K562 (cell line): ENCODE data around the gene ADD2. TPM values are rescaled to one million over a fixed set of nuclear protein-coding genes. Genes with fewer than 3 reads are reported as not detected.

Experiments
- ATAC-seq: fragments of 200-7000 bp; cut with Tn5 transposase; 3 replicates; pipeline ENCODE4 v1.9.1; 2020; ENCODE audit warnings: moderate library complexity
- BruUV-seq: library from RNA; stranded (reverse); fragments of 400-500 nt; replicated peaks from 2 replicates; lab custom pipeline; 2021; lab: Mats Ljungman, UMichigan
- CTCF ChIA-PET: fragments of 300-600 bp; formaldehyde crosslinking; extraction: SDS; loops from one replicate; lab custom pipeline; 2021; ENCODE audit warnings: low intra/inter-chr PET ratio; lab: Yijun Ruan, JAX
- POLR2A ChIA-PET: fragments of 300-600, 350-650 bp; sonication (Branson Sonifier 250); formaldehyde crosslinking; extraction: SDS; loops from one replicate; lab custom pipeline; 2021; ENCODE audit warnings: antibody characterized with exemption, inconsistent platforms; lab: Yijun Ruan, JAX
- DNase-seq, 4 experiments: peaks; one replicate each; pipeline versions ENCODE4 v3.0.0 to v3.0.0-alpha.2; 2011 to 2018; ENCODE audit warnings: low spot score in 3 of 4, mixed read lengths in 3 of 4; ENCODE audit errors: extremely low read depth in 1 of 4
- FAIRE-seq: peaks from 2 replicates; lab custom pipeline; 2011; peaks lifted over from hg19 to GRCh38; lab: Jason Lieb, UNC
- H2AFZ ChIP-seq: 2 replicates; pipeline ENCODE4 v1.6.0; 2011; ENCODE audit warnings: low read depth, low read length, control low read depth, inconsistent platforms
- H3K27ac ChIP-seq: fragments of 200-600 bp; 3 replicates; pipeline ENCODE4 v1.8.0; 2011; ENCODE audit warnings: low read depth, mild to moderate bottlenecking, control low read depth, inconsistent platforms, low read length, moderate library complexity, mixed read lengths; ENCODE audit errors: extremely low read depth
- H3K27me3 ChIP-seq, 2 experiments: fragments of 300-600 bp in 1 of 2; 2 replicates in 1 of 2; 3 replicates in 1 of 2; pipeline versions ENCODE4 v1.6.0 to v1.8.0; 2011; ENCODE audit warnings: inconsistent platforms in 2 of 2, low read length in 2 of 2, mild to moderate bottlenecking in 1 of 2, mixed read lengths in 1 of 2, moderate library complexity in 1 of 2; ENCODE audit not compliant: control insufficient read depth in 2 of 2, insufficient read depth in 2 of 2
- H3K36me3 ChIP-seq: fragments of 300-600 bp; 3 replicates; pipeline ENCODE4 v1.8.0; 2011; ENCODE audit warnings: mild to moderate bottlenecking, low read length, inconsistent platforms; ENCODE audit not compliant: control insufficient read depth, insufficient read depth
- H3K4me1 ChIP-seq, 2 experiments: fragments of 200-600 bp in 1 of 2; replicated peaks in 1 of 2; 2 replicates in 1 of 2; 3 replicates in 1 of 2; pipeline versions ENCODE4 v1.5.1 to v1.8.0; 2011; ENCODE audit warnings: inconsistent platforms in 2 of 2, low read length in 2 of 2, mild to moderate bottlenecking in 1 of 2, mixed read lengths in 1 of 2, moderate library complexity in 1 of 2; ENCODE audit not compliant: control insufficient read depth in 2 of 2, insufficient read depth in 2 of 2
- H3K4me2 ChIP-seq: 2 replicates; pipeline ENCODE4 v1.6.1; 2011; ENCODE audit warnings: low read length, control low read depth, inconsistent platforms, mixed read lengths; ENCODE audit not compliant: insufficient read depth
- H3K4me3 ChIP-seq: fragments of 200-600 bp; sonication (generic), shearing (Covaris generic); 2 replicates; pipeline ENCODE4 v1.5.1; 2016; ENCODE audit warnings: control low read depth, inconsistent platforms
- H3K79me2 ChIP-seq: fragments of 200-600 bp; 3 replicates; pipeline ENCODE4 v1.8.0; 2011; ENCODE audit warnings: low read length, inconsistent platforms; ENCODE audit not compliant: control insufficient read depth, insufficient read depth
- H3K9ac ChIP-seq, 2 experiments: 2 replicates each; pipeline versions ENCODE4 v1.6.0 to v1.6.1; 2011; ENCODE audit warnings: low read depth in 2 of 2, low read length in 2 of 2, control low read depth in 1 of 2, inconsistent platforms in 1 of 2, mild to moderate bottlenecking in 1 of 2, mixed read lengths in 1 of 2; ENCODE audit not compliant: insufficient read depth in 1 of 2
- H3K9me1 ChIP-seq: one replicate; pipeline ENCODE4 v1.6.0; 2011; ENCODE audit warnings: inconsistent platforms, mild to moderate bottlenecking, low read length, moderate library complexity; ENCODE audit not compliant: control insufficient read depth, insufficient read depth
- H3K9me3 ChIP-seq: replicated peaks from 2 replicates; pipeline ENCODE4 v1.5.1; 2011; ENCODE audit warnings: low read depth, low read length, inconsistent platforms; ENCODE audit not compliant: control insufficient read depth, insufficient read depth
- H4K20me1 ChIP-seq: replicated peaks from 2 replicates; pipeline ENCODE4 v1.6.1; 2011; ENCODE audit warnings: low read length, inconsistent platforms, mixed read lengths; ENCODE audit not compliant: control insufficient read depth, insufficient read depth
- BMI1 ChIP-seq: fragments of 150-350 bp; IDR thresholded peaks from 2 replicates; pipeline ENCODE4 v1.6.1; 2014; ENCODE audit warnings: low read length
- DPF2 ChIP-seq: fragments of 450-650 bp; IDR thresholded peaks from 2 replicates; pipeline ENCODE4 v1.6.1; 2016
- FOXA3 ChIP-seq, 2 experiments: fragments of 450-650 bp in 1 of 2; sonication (generic) in 1 of 2; formaldehyde crosslinking; IDR thresholded peaks in 1 of 2; conservative IDR thresholded peaks in 1 of 2; 2 replicates each; pipeline versions ENCODE4 v1.4.0 to v1.8.0; 2020 to 2022; ENCODE audit warnings: mild to moderate bottlenecking in 2 of 2, missing genetic modification reagents in 1 of 2
- POU5F1 ChIP-seq: fragments of 150-350 bp; IDR thresholded peaks from 2 replicates; pipeline ENCODE4 v1.6.1; 2014; ENCODE audit warnings: borderline replicate concordance, low read length, low read depth, mild to moderate bottlenecking; ENCODE audit not compliant: partially characterized antibody
- PRPF4 ChIP-seq: fragments of 200-400 bp; formaldehyde crosslinking; IDR thresholded peaks from one replicate; pipeline ENCODE4 v1.6.1; 2017; ENCODE audit warnings: low read length, low read depth, mild to moderate bottlenecking; ENCODE audit not compliant: insufficient read depth, poor library complexity, severe bottlenecking
- ZNF23 ChIP-seq: fragments of 250-450 bp; sonication (Bioruptor Pico); IDR thresholded peaks from 2 replicates; pipeline ENCODE4 v1.4.0; 2020; ENCODE audit warnings: mild to moderate bottlenecking
- ZZZ3 ChIP-seq: fragments of 450-650 bp; IDR thresholded peaks from 2 replicates; pipeline ENCODE4 v1.6.1; 2016; ENCODE audit warnings: antibody characterized with exemption, mild to moderate bottlenecking, moderate library complexity
- WGBS: fragments of 100-300 bp; shearing (Covaris generic); methylation state at CpG from one replicate; pipeline ENCODE4 v1.1.6; 2016; ENCODE audit warnings: low coverage, mixed read lengths; ENCODE audit not compliant: insufficient coverage; ENCODE audit errors: missing lambda C conversion rate; 5-methylcytosine and 5-hydroxymethylcytosine counted together
- in situ Hi-C: fragments of 300-500 bp; cut with MboI; formaldehyde crosslinking; loops from 4 replicates; pipeline ENCODE4 v1.15.0; 2018; ENCODE audit warnings: inconsistent platforms, mixed read lengths
- intact Hi-C: fragments of 100-400 bp; cut with micrococcal nuclease; formaldehyde crosslinking; loops from 2 replicates; pipeline ENCODE4 v1.14.2; 2022
- polyA plus RNA-seq, 8 experiments: library from polyadenylated mRNA; depleted of rRNA in 4 of 8; stranded (reverse) in 5 of 8; unstranded in 3 of 8; fragments of >200 nt; fragmentation: Nextera tagmentation in 2 of 8; fragmentation: Illumina TruSeq in 1 of 8; extraction: Ambion mirVana in 2 of 8; extraction: Trizol in 1 of 8; gene quantifications; 2 replicates each; pipeline versions ENCODE4 v1.2.1 to v1.2.3, GENCODE V29; 2011 to 2014; ENCODE audit warnings: inconsistent platforms in 1 of 8, missing spikeins in 1 of 8
- total RNA-seq, 7 experiments: library from RNA; depleted of rRNA in 6 of 7; stranded (reverse); fragments of >200 nt in 6 of 7; fragmentation: Illumina TruSeq in 2 of 7; extraction: Trizol in 2 of 7; gene quantifications; 2 replicates each; pipeline versions ENCODE4 v1.2.1 to v1.2.3, GENCODE V29; 2011 to 2021; ENCODE audit warnings: low replicate concordance in 1 of 7

Gene ADD2
- total and polyA plus RNA-seq, 9 of the 15 experiments (the other 6 are each of a cell fraction or from before 2014, with no cell fraction given), result 3.5 to 63.0 (median 36.2) TPM

DNA sequence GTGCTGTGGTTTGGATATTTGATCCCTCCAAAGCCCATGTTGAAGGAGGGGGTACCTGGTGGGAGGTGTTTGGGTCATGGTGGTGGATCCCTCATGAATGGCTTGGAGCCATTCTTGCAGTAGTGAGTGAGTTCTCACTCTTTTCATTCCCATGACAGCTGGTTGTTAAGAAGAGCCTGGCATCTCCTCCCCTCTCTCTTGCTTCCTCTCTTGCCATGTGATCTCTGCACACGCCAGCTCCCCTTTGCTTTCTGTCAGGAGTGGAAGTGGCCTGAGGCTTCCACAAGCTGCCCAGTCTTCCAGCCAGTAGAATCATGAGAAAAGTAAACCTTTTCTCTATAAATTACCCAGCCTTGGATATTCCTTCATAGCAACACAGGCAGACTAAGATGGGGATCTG is 8.6 kb downstream of the ADD2 start:
- Histone ChIP-seq H3K79me2 (peaks cover 3% of the 10 kb centered on the region; the same call in 2 of the 3 replicates), H2AFZ (no peak overlapping the region), H3K4me1 (peaks cover 0 to 6% of the 10 kb centered on the region in 2 experiments; a peak in 3 of 5 replicates), H3K9me3 (no peaks in the 10 kb centered on the region), H3K27me3 (no peaks in the 10 kb centered on the region), H3K9ac (no peak overlapping the region; a peak in 1 of 4 replicates), H3K36me3 (no peaks in the 10 kb centered on the region), H3K4me2 (no peak overlapping the region), H3K4me3 (no peak overlapping the region), H4K20me1 (no peaks in the 10 kb centered on the region), H3K27ac (no peak overlapping the region), H3K9me1 (no peaks in the 10 kb centered on the region)
- FAIRE-seq, result no peak
- intact Hi-C loops (no loop called here), in situ Hi-C loops (no loop called here)
- 88% methylated on average over 1 of the region's 1 CpG for WGBS
- TF ChIP-seq FOXA3 (CRISPR knock-in tag; conservative IDR thresholded peaks at IDR 0.05 in 1 of 2, IDR thresholded peaks at IDR 0.05 in 1 of 2), result no peak
- no peak for TF ChIP-seq PRPF4
- TF ChIP-seq ZZZ3, result no peak
- ChIA-PET CTCF (no interaction called here), POLR2A (interaction anchor here (0.8 to 1.0 kb wide), 2 partner anchors 9 to 16 kb away, joined by 3 to 6 read pairs; partner anchors contain the start of gene ADD2)
- no peak for DNase-seq
- no TSS peak for BruUV-seq
- no peak for ATAC-seq

DNA sequence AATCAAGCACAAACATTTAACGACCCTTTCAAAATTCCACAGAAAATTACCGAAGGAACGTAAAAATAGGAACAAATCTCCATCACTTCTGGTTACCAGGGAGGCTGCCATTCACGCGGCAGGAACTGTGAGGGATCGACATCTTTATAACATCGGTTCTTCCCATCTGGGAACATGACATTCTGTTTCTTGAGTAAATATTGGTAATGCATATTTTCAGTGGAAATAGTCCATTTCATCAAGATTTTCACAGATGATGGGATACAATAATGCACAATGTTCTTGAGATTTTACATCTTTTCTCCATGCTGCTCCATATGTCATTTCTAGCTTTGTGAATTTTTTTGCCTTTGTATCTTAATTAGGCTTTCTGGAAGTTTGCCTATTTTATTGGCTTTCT is 10.0 kb downstream of the ADD2 start:
- Histone ChIP-seq H3K9me1 (no peaks in the 10 kb centered on the region), H3K4me2 (no peak overlapping the region), H4K20me1 (no peaks in the 10 kb centered on the region), H3K9me3 (no peaks in the 10 kb centered on the region), H3K9ac (no peak overlapping the region), H3K27me3 (no peaks in the 10 kb centered on the region), H3K36me3 (no peaks in the 10 kb centered on the region), H3K79me2 (no peaks in the 10 kb centered on the region), H3K4me3 (no peak overlapping the region), H3K4me1 (peaks cover under 1 to 12% of the 10 kb centered on the region in 2 experiments; a peak in 3 of 5 replicates), H3K27ac (no peak overlapping the region), H2AFZ (no peak overlapping the region)
- ChIA-PET CTCF (no interaction called here), POLR2A (no interaction called here)
- TF ChIP-seq BMI1 (no peak), POU5F1 (no peak), ZNF23 (CRISPR knock-in tag) (no peak), DPF2 (no peak)
- in situ Hi-C loops, result no loop called here
- intact Hi-C loops, result no loop called here
- no peak for ATAC-seq
- FAIRE-seq, result no peak
- no TSS peak for BruUV-seq
- DNase-seq, result no peak
- WGBS, result 87% methylated on average over 7 of the region's 7 CpGs
